NCI-H1105 (cell line): ENCODE measurements around the gene HMSD.

ENCODE experiments used
- DNase-seq: peaks from one replicate; lab custom pipeline; 2025; lab: John Stamatoyannopoulos, UW

The HMSD gene

GRCh38 chr18:63992751-63993150 lies 43.6 kb downstream of the HMSD start:
- no peak for DNase-seq

DNA sequence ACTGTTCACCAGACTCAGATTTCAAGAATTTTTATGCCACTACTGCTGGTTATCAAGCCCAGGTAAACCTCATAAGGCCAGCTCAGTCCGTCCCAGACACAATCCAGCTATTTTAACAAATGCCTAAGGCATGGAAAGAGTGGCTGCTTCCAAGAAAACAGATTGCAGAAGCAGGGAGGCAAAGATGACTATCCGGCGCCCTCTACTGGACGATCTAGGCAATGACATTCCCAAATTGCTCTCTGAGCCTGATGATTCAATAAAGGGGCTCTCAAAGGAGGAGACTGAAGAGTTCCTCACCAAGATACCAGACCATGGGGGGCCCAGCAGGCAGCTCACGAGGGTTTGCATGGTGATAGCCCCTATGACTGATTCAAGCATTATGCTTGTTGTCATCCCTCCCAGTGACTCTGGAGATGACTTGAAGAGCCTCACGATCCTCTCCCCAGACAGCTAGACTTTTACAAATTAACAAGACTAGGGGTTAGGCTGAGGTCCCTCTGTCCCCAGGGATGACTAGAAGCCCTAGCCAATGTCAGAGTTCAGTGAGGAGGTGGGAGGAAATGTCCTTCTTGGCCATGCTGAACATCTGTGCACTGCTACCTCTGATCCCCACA lies 45.8 kb downstream of the HMSD start:
- DNase-seq, result peak; percentile 35

- no peak for DNase-seq
These were observed 47.9 kb downstream of the HMSD start for GRCh38 chr18:63997041-63997440.

- DNase-seq, result no peak
These were observed 48.5 kb downstream of the HMSD start for GRCh38 chr18:63997606-63998005.

DNA sequence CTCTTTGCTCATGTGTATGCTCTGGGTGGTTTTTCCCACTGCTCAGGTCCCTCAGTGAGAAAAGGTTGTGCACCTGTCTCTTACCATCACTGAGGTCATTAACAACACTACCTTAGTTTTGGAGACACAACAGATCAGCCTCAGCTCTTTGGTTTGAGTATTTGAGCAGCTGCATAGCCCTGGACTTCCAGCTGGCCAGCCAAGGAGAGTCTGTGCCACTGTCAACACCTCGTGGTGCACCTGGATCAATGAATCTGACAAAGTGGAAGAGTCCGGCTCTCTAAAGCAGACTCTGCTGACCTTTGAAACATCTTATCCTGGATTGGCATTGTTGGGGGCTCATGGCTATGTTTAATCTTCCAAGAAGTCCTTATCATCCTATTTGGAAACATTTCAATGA lies 50.8 kb downstream of the HMSD start:
- DNase-seq, result no peak

GRCh38 chr18:64002581-64002980 lies 53.5 kb downstream of the HMSD start:
- no peak for DNase-seq

DNA sequence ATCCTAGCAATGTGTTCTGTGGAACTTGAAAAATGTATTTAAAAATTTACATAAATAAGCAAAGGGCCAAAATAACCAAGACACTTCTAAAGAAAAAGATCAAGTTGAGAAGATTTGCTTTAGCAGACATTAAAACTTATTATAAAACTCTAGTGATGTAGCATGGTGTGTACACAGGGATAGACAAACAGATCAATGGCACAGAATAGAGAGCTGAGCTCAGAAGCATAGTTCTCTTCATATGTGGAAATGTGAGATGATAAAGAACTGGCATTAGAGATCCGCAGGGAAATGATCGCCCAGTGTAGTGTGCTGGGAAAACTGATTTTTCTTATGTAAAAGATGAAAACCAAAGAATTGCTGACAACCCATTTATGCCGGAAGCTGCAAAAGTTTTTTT lies 60.2 kb downstream of the HMSD start:
- DNase-seq, result no peak
